ENCODE measurements around the gene PTPRU. TPM values are rescaled to one million over a fixed set of nuclear protein-coding genes. Genes with fewer than 3 reads are reported as not detected.
"Not testable (repeated sequence)": the region's sequence is repeated elsewhere in the genome, so short reads cannot be mapped to it uniquely, and the experiment has no call there.

PTPRU gene
- total and polyA plus RNA-seq, 4 donors = 36.2 to 62.1 (median 47.8) TPM

DNA sequence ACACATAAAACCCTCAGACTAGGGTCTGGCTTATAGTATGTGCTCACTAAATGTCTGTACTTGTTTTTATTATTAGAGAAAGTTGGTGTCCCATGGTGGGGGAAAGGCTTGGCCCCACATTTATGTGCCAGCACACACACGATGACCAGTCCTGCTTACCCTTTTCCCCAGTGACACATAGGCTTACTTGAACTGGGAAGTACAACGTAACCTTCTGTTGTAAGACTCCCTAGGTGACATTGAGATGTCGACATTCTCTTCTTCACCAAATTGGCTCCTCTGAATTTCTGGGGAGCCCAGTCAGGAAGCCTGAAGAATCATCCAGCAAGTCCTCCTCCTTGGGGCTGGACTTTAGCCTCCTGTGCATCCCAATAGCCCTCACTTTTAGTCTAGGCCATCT is 3.9 kb upstream of the PTPRU start:
- 89% methylated on average over 3 of the region's 3 CpGs for WGBS (ENCODE audit: insufficient coverage)
- Histone ChIP-seq H3K27me3 (ENCODE audit: control insufficient read depth, insufficient read depth, low read length) (peaks cover 14% of the 10 kb centered on the region), H3K36me3 (ENCODE audit: control insufficient read depth, insufficient read depth, low read length) (no peaks in the 10 kb centered on the region), H3K4me3 (ENCODE audit: low read depth, low read length) (no peak overlapping the region), H3K27ac (ENCODE audit: low read depth, low read length) (no peak overlapping the region), H3K4me1 (ENCODE audit: control insufficient read depth, insufficient read depth, low read length) (peaks cover 12% of the 10 kb centered on the region), H3K9me3 (ENCODE audit: control insufficient read depth, insufficient read depth, low read length) (no peaks in the 10 kb centered on the region)
- DNase-seq (ENCODE audit: low read depth in 4 of 6, low spot score in 6 of 6) = no peak

DNA sequence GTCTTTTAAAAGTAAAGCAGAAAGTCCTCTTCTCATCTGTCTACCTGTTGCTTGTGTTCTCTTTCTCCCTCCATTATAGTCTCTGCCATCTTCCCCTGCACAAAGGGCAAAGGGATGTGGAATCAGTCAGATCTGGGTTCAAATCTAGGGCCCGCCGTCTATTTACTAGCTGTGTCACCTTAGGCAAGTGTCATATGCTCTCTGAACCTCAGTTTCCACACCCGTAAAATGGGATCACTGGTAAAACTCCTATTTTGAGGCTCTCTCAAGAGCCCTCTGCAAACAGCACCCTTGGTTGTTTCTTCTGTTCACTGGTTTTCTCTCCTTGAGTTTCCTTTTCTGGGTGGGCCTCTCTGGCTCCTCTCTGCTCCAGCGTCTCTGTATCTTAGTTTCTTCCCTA is 2.6 kb upstream of the PTPRU start:
- Histone ChIP-seq H3K36me3 (ENCODE audit: control insufficient read depth, insufficient read depth, low read length) (no peaks in the 10 kb centered on the region), H3K27ac (ENCODE audit: low read depth, low read length) (no peak overlapping the region), H3K4me1 (ENCODE audit: control insufficient read depth, insufficient read depth, low read length) (peaks cover 19% of the 10 kb centered on the region), H3K27me3 (ENCODE audit: control insufficient read depth, insufficient read depth, low read length) (peaks cover 22% of the 10 kb centered on the region), H3K4me3 (ENCODE audit: low read depth, low read length) (no peak overlapping the region), H3K9me3 (ENCODE audit: control insufficient read depth, insufficient read depth, low read length) (no peaks in the 10 kb centered on the region)
- DNase-seq (ENCODE audit: low read depth in 4 of 6, low spot score in 6 of 6) = no peak
- 71% methylated on average over 4 of the region's 4 CpGs for WGBS (ENCODE audit: insufficient coverage)

DNA sequence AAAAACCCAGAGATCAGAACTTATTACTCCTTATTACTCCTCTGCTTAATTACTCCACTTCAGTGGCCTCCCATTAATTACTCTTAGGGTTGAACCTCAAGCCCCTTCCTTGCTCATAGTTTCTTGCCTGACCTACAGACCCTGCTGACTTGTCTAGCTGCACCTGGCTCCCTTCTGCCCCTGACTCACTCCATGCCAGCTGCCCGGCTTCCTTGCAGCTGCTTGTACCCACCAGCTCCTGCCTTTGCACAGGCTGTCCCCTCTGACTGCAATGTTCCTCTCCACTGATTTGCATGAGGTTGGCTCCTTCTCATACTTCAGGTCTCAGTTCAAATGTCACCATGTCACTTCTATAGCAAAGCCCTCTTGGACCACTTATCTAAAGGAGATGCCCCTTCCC is 1.9 kb upstream of the PTPRU start:
- no peaks in the 10 kb centered on the region for H3K36me3 ChIP-seq (ENCODE audit: control insufficient read depth, insufficient read depth, low read length)
- peaks cover 24% of the 10 kb centered on the region for H3K4me1 ChIP-seq (ENCODE audit: control insufficient read depth, insufficient read depth, low read length)
- H3K27ac ChIP-seq (ENCODE audit: low read depth, low read length) = no peak overlapping the region
- H3K9me3 ChIP-seq (ENCODE audit: control insufficient read depth, insufficient read depth, low read length) = no peaks in the 10 kb centered on the region
- peaks cover 30% of the 10 kb centered on the region for H3K27me3 ChIP-seq (ENCODE audit: control insufficient read depth, insufficient read depth, low read length)
- no peak overlapping the region for H3K4me3 ChIP-seq (ENCODE audit: low read depth, low read length)
- no peak for DNase-seq (ENCODE audit: low read depth in 4 of 6, low spot score in 6 of 6)
- WGBS (ENCODE audit: insufficient coverage) = 79% methylated on average over 1 of the region's 1 CpG

DNA sequence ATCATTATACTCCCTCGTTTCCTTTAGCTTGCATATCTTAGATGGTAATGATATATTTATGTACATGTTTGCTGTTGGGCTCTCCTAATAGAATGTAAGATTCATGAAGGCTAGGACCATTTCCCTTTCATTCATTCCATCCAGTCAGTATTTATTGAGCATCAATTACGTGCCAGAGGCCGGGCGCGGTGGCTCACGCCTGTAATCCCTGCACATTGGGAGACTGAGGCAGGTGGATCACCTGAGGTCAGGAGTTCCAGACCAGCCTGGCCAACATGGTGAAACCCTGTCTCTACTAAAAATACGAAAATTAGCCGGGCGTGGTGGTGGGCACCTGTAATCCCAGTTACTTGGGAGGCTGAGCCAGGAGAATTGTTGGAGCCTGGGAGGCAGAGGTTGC is 1.4 kb upstream of the PTPRU start:
- DNase-seq (ENCODE audit: low read depth in 4 of 6, low spot score in 6 of 6); H3K27ac ChIP-seq (ENCODE audit: low read depth, low read length); H3K36me3 ChIP-seq (ENCODE audit: control insufficient read depth, insufficient read depth, low read length); H3K4me3 ChIP-seq (ENCODE audit: low read depth, low read length); H3K9me3 ChIP-seq (ENCODE audit: control insufficient read depth, insufficient read depth, low read length): not testable (repeated sequence)
- 91% methylated on average over 8 of the region's 9 CpGs for WGBS (ENCODE audit: insufficient coverage)
- peaks cover 28% of the 10 kb centered on the region for H3K4me1 ChIP-seq (ENCODE audit: control insufficient read depth, insufficient read depth, low read length)
- H3K27me3 ChIP-seq (ENCODE audit: control insufficient read depth, insufficient read depth, low read length) = peaks cover 34% of the 10 kb centered on the region

DNA sequence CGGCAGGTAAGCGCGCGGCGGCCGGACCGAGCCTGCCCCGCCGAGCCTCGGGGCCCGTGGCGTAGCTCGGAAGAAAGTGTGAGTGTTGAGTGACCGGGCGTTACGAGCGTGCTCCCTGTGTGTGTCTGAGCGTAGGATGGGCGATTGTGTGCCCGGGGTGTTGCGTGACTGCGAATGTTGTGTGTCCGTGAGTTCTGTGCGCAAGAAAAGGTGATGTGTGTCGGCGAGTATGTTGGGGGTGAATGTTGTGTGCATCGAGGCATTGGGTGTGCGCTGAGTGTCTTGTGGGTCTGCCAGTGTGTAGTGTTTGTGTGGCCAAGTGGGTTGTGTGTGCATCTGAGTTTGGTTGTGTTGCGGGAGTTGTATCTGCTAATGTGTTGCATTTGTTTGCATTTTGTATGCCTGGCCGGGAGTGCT is 398 bp downstream of the PTPRU start:
- H3K27ac ChIP-seq (ENCODE audit: low read depth, low read length) = peak overlapping the region; percentile 40

DNA sequence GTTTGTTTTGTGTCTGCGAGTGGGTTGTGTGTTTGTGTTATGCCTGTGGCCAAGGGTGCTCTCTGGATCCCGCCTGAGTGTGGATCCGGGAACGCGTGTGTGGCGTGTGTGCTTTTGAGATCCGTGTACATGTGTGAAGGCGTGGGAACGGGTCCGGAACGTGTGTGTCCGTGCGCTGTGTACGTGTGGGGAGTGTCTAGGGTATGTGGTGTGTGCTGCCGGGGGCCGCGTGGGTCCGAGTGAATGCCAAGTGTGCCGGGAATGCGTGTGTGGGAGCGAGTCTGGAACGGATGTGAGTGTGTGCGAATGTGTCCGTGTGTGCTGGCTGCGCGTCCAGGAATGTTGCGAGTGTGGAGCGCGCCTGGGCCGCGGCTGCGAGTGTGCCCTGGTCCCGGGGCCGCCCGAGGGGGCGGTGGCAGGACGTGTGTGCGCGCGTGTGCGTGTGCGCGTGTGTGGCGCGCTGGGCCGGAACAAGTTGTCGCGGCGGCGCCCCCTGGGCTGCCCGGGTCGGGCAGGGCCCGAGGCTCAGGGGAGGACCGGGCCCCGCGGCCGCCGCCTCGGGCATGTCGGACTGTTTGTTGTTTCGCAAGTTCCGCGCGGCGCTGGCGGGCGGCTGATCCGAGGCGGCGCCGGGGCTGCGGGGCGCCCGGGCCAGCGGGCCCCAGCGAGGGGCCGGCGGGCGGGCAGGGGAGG is 953 bp downstream of the PTPRU start:
- Histone ChIP-seq H3K36me3 (ENCODE audit: control insufficient read depth, insufficient read depth, low read length) (no peaks in the 10 kb centered on the region), H3K4me1 (ENCODE audit: control insufficient read depth, insufficient read depth, low read length) (peaks cover 34% of the 10 kb centered on the region), H3K4me3 (ENCODE audit: low read depth, low read length) (peak overlapping the region; percentile 58), H3K9me3 (ENCODE audit: control insufficient read depth, insufficient read depth, low read length) (no peaks in the 10 kb centered on the region), H3K27me3 (ENCODE audit: control insufficient read depth, insufficient read depth, low read length) (peaks cover 35% of the 10 kb centered on the region), H3K27ac (ENCODE audit: low read depth, low read length) (peak overlapping the region; percentile 40)
- WGBS (ENCODE audit: insufficient coverage) = under 1% methylated on average over 79 of the region's 79 CpGs
- peak in 2 of 6 donors; percentile 65 to 67 for DNase-seq (ENCODE audit: low read depth in 4 of 6, low spot score in 6 of 6)

More for the DNA sequence above, 398 bp downstream of the PTPRU start:
- Histone ChIP-seq H3K9me3 (ENCODE audit: control insufficient read depth, insufficient read depth, low read length) (no peaks in the 10 kb centered on the region), H3K36me3 (ENCODE audit: control insufficient read depth, insufficient read depth, low read length) (no peaks in the 10 kb centered on the region), H3K27me3 (ENCODE audit: control insufficient read depth, insufficient read depth, low read length) (peaks cover 35% of the 10 kb centered on the region), H3K4me3 (ENCODE audit: low read depth, low read length) (peak overlapping the region; percentile 58), H3K4me1 (ENCODE audit: control insufficient read depth, insufficient read depth, low read length) (peaks cover 34% of the 10 kb centered on the region)
- DNase-seq (ENCODE audit: low read depth in 4 of 6, low spot score in 6 of 6) = peak in 2 of 6 donors; percentile 50 to 55
- WGBS (ENCODE audit: insufficient coverage) = 0% methylated on average over 30 of the region's 30 CpGs

DNA sequence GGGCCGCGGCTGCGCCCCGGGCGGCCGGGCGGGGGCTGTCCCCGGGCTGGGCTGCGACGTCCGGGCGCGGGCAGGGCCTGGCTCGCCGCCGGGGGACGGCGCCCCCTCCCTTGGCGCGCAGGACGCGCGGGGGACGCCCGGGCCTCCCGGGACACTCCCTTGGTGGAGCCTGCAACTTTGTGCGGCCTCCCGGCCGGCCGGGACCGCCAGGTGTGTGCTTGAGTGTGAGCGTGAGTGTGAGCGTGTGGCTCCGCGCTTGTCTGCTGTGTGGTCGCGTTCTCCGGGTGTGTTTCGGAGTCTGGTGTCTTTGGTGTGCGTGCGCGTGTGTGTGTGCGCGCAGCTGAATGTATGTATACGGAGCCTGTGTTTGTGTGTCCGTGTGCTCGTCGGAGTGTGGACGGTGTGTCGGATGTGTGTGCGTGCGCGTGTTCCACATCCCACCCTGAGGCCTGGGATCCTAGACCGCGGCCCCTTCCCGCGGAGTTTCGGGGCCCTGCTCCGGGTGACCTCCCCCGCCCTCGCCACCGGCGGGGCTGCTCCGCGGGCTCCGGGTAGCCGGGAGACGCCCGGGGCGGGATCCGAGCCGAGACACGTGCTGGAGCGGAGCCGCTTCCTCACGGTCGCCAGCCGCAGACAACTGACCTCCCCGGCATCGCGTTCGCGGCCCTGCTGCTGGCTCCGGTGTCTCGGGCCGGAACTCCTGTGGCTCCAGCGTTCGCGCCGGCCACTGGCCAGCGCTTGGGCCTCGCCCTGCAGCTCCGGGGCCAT is 1.7 kb downstream of the PTPRU start:
- 2% methylated on average over 93 of the region's 93 CpGs for whole genome bisulfite sequencing (ENCODE audit: insufficient coverage)
- H3K27ac ChIP-seq (ENCODE audit: low read depth, low read length) = no peak overlapping the region
- H3K4me1 ChIP-seq (ENCODE audit: control insufficient read depth, insufficient read depth, low read length) = peaks cover 34% of the 10 kb centered on the region
- H3K27me3 ChIP-seq (ENCODE audit: control insufficient read depth, insufficient read depth, low read length) = peaks cover 35% of the 10 kb centered on the region
- peak overlapping the region; percentile 37 for H3K4me3 ChIP-seq (ENCODE audit: low read depth, low read length)
- no peaks in the 10 kb centered on the region for H3K36me3 ChIP-seq (ENCODE audit: control insufficient read depth, insufficient read depth, low read length)
- no peaks in the 10 kb centered on the region for H3K9me3 ChIP-seq (ENCODE audit: control insufficient read depth, insufficient read depth, low read length)
- peak in 2 of 6 donors; percentile 57 to 62 for DNase-seq (ENCODE audit: low read depth in 4 of 6, low spot score in 6 of 6)

DNA sequence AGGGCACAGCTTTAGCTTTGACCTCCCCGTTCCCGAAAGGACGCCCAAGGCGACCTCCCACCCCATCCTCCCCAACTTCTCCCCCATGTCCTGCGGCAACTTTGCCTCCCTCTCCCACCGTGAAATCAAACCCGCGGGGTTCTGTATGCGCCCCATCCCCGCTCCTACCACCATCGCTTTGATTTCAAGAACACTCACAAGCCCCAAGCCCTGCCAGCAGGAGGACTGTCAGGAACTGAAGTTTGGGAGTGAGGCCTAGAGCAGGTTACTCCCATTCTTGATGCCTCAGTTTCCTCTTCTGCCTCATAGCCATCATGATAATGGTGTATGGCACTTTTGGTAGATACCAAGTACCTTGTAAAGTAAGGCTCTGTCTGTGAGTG is 2.3 kb downstream of the PTPRU start:
- 20% methylated on average over 9 of the region's 11 CpGs for WGBS (ENCODE audit: insufficient coverage)
- peaks cover 35% of the 10 kb centered on the region for H3K27me3 ChIP-seq (ENCODE audit: control insufficient read depth, insufficient read depth, low read length)
- H3K36me3 ChIP-seq (ENCODE audit: control insufficient read depth, insufficient read depth, low read length) = no peaks in the 10 kb centered on the region
- no peak overlapping the region for H3K4me3 ChIP-seq (ENCODE audit: low read depth, low read length)
- no peak overlapping the region for H3K27ac ChIP-seq (ENCODE audit: low read depth, low read length)
- no peaks in the 10 kb centered on the region for H3K9me3 ChIP-seq (ENCODE audit: control insufficient read depth, insufficient read depth, low read length)
- no peak for DNase-seq (ENCODE audit: low read depth in 4 of 6, low spot score in 6 of 6)
- peaks cover 40% of the 10 kb centered on the region for H3K4me1 ChIP-seq (ENCODE audit: control insufficient read depth, insufficient read depth, low read length)

DNA sequence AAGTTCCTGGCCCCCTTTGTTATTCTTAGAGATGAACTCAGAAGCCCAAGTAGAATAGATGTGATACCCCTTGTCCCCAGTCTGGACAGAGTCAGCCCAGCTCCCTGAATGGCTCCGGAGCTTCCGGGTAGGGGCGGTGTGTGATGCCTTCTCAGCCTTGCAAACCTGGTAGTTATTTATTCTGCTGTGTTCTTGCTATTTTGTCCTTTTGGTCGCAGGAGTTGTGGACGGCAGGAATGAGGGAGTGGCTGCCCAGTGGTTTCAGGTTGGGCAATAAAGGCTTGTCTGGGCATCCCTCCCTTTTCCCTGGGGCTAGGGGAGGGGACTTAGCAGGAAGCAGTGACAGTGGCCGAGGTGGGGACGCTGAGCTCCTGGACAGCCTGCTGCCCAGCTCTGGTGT is 2.8 kb downstream of the PTPRU start:
- H3K9me3 ChIP-seq (ENCODE audit: control insufficient read depth, insufficient read depth, low read length) = no peaks in the 10 kb centered on the region
- H3K4me1 ChIP-seq (ENCODE audit: control insufficient read depth, insufficient read depth, low read length) = peaks cover 44% of the 10 kb centered on the region
- no peak for DNase-seq (ENCODE audit: low read depth in 4 of 6, low spot score in 6 of 6)
- H3K36me3 ChIP-seq (ENCODE audit: control insufficient read depth, insufficient read depth, low read length) = no peaks in the 10 kb centered on the region
- H3K27ac ChIP-seq (ENCODE audit: low read depth, low read length) = no peak overlapping the region
- peaks cover 33% of the 10 kb centered on the region for H3K27me3 ChIP-seq (ENCODE audit: control insufficient read depth, insufficient read depth, low read length)
- WGBS (ENCODE audit: insufficient coverage) = 52% methylated on average over 5 of the region's 7 CpGs
- H3K4me3 ChIP-seq (ENCODE audit: low read depth, low read length) = no peak overlapping the region

Data from spinal cord (tissue), 10 donors.